ENCODE data around the gene CFTR. TPM values are rescaled to one million over a fixed set of nuclear protein-coding genes. Genes with fewer than 3 reads are reported as not detected.

Gene CFTR
- total RNA-seq, 1 donor = not detected

- no peaks in the 10 kb centered on the region for H3K9me3 ChIP-seq (ENCODE audit: low read depth, low read length)
- H4K20me1 ChIP-seq (ENCODE audit: insufficient read depth, low read length) = no peaks in the 10 kb centered on the region
- no peaks in the 10 kb centered on the region for H3K36me3 ChIP-seq (ENCODE audit: insufficient read depth, low read length)
- no peaks in the 10 kb centered on the region for H3K27me3 ChIP-seq (ENCODE audit: insufficient read depth, low read length)
- H3K27ac ChIP-seq (ENCODE audit: low read depth, low read length) = no peak overlapping the region
- H3K79me2 ChIP-seq (ENCODE audit: insufficient read depth, low read length) = no peaks in the 10 kb centered on the region
- TF ChIP-seq CTCF (IDR thresholded peaks at IDR 0.05; ENCODE audit: extremely low read depth, low read depth, low read length) = no peak
- no peak for DNase-seq (ENCODE audit: insufficient read length, low spot score, missing footprints)
- no peaks in the 10 kb centered on the region for H3K4me1 ChIP-seq (ENCODE audit: insufficient read depth, low read length)
- H3K4me2 ChIP-seq (ENCODE audit: insufficient read depth, low read length) = no peak overlapping the region
- H2AFZ ChIP-seq (ENCODE audit: low read length) = no peak overlapping the region
- H3K4me3 ChIP-seq (ENCODE audit: insufficient read depth, low read length) = no peak overlapping the region
Observed at GRCh38 chr7:117616694-117617093, 136.9 kb downstream of the CFTR start.

- H3K36me3 ChIP-seq (ENCODE audit: insufficient read depth, low read length) = no peaks in the 10 kb centered on the region
- no peak overlapping the region for H2AFZ ChIP-seq (ENCODE audit: low read length)
- H3K4me1 ChIP-seq (ENCODE audit: insufficient read depth, low read length) = no peaks in the 10 kb centered on the region
- H3K9me3 ChIP-seq (ENCODE audit: low read depth, low read length) = no peaks in the 10 kb centered on the region
- no peaks in the 10 kb centered on the region for H4K20me1 ChIP-seq (ENCODE audit: insufficient read depth, low read length)
- H3K27me3 ChIP-seq (ENCODE audit: insufficient read depth, low read length) = no peaks in the 10 kb centered on the region
- H3K4me3 ChIP-seq (ENCODE audit: insufficient read depth, low read length) = no peak overlapping the region
- no peaks in the 10 kb centered on the region for H3K79me2 ChIP-seq (ENCODE audit: insufficient read depth, low read length)
- H3K4me2 ChIP-seq (ENCODE audit: insufficient read depth, low read length) = no peak overlapping the region
- H3K27ac ChIP-seq (ENCODE audit: low read depth, low read length) = no peak overlapping the region
- TF ChIP-seq CTCF (IDR thresholded peaks at IDR 0.05; ENCODE audit: extremely low read depth, low read depth, low read length) = no peak
- no peak for DNase-seq (ENCODE audit: insufficient read length, low spot score, missing footprints)
Observed at GRCh38 chr7:117619681-117620080, 139.9 kb downstream of the CFTR start.

- no peaks in the 10 kb centered on the region for H4K20me1 ChIP-seq (ENCODE audit: insufficient read depth, low read length)
- no peaks in the 10 kb centered on the region for H3K36me3 ChIP-seq (ENCODE audit: insufficient read depth, low read length)
- no peak for TF ChIP-seq CTCF (IDR thresholded peaks at IDR 0.05; ENCODE audit: extremely low read depth, low read depth, low read length)
- no peak overlapping the region for H3K4me2 ChIP-seq (ENCODE audit: insufficient read depth, low read length)
- H3K79me2 ChIP-seq (ENCODE audit: insufficient read depth, low read length) = no peaks in the 10 kb centered on the region
- DNase-seq (ENCODE audit: insufficient read length, low spot score, missing footprints) = no peak
- H3K4me3 ChIP-seq (ENCODE audit: insufficient read depth, low read length) = no peak overlapping the region
- no peaks in the 10 kb centered on the region for H3K27me3 ChIP-seq (ENCODE audit: insufficient read depth, low read length)
- H3K9me3 ChIP-seq (ENCODE audit: low read depth, low read length) = no peaks in the 10 kb centered on the region
- H2AFZ ChIP-seq (ENCODE audit: low read length) = no peak overlapping the region
- H3K27ac ChIP-seq (ENCODE audit: low read depth, low read length) = no peak overlapping the region
- H3K4me1 ChIP-seq (ENCODE audit: insufficient read depth, low read length) = no peaks in the 10 kb centered on the region
Observed at GRCh38 chr7:117621075-117621618, 141.3 kb downstream of the CFTR start.

GRCh38 chr7:117623606-117624005 lies 143.8 kb downstream of the CFTR start:
- no peak overlapping the region for H2AFZ ChIP-seq (ENCODE audit: low read length)
- H3K4me1 ChIP-seq (ENCODE audit: insufficient read depth, low read length) = no peaks in the 10 kb centered on the region
- no peaks in the 10 kb centered on the region for H3K79me2 ChIP-seq (ENCODE audit: insufficient read depth, low read length)
- no peak overlapping the region for H3K27ac ChIP-seq (ENCODE audit: low read depth, low read length)
- no peaks in the 10 kb centered on the region for H3K27me3 ChIP-seq (ENCODE audit: insufficient read depth, low read length)
- H3K36me3 ChIP-seq (ENCODE audit: insufficient read depth, low read length) = no peaks in the 10 kb centered on the region
- DNase-seq (ENCODE audit: insufficient read length, low spot score, missing footprints) = no peak
- H3K4me2 ChIP-seq (ENCODE audit: insufficient read depth, low read length) = no peak overlapping the region
- no peaks in the 10 kb centered on the region for H3K9me3 ChIP-seq (ENCODE audit: low read depth, low read length)
- no peaks in the 10 kb centered on the region for H4K20me1 ChIP-seq (ENCODE audit: insufficient read depth, low read length)
- TF ChIP-seq CTCF (IDR thresholded peaks at IDR 0.05; ENCODE audit: extremely low read depth, low read depth, low read length) = no peak
- no peak overlapping the region for H3K4me3 ChIP-seq (ENCODE audit: insufficient read depth, low read length)
